WTC11 (cell line): ENCODE measurements around the gene PIGN. TPM values are rescaled to one million over a fixed set of nuclear protein-coding genes. Genes with fewer than 3 reads are reported as not detected.

Experiments used
- ATAC-seq: fragments of 200-7000 bp; cut with Tn5 transposase; 2 replicates; pipeline ENCODE4 v1.10.0; 2021; ENCODE audit warnings: mild to moderate bottlenecking, moderate library complexity
- CTCF ChIA-PET: fragments of 300-600 bp; sonication (Branson Sonifier 250); formaldehyde crosslinking; loops from one replicate; lab custom pipeline; 2021; ENCODE audit warnings: antibody characterized with exemption; lab: Charles Lee
- POLR2A ChIA-PET: fragments of 350-600 bp; sonication (Branson Sonifier 250); formaldehyde crosslinking; loops from one replicate; lab custom pipeline; 2021; ENCODE audit warnings: antibody characterized with exemption; lab: Charles Lee
- DNase-seq: peaks from one replicate; pipeline ENCODE4 v3.0.0; 2021; ENCODE audit warnings: low spot score
- H3K27ac Mint-ChIP-seq: 2 replicates; pipeline ENCODE4 v1.8.0; 2021; ENCODE audit warnings: mixed read lengths
- H3K27me3 Mint-ChIP-seq: 2 replicates; pipeline ENCODE4 v1.8.0; 2021; ENCODE audit warnings: low read depth, mild to moderate bottlenecking, moderate library complexity, mixed read lengths
- H3K36me3 Mint-ChIP-seq: 2 replicates; pipeline ENCODE4 v1.8.0; 2021; ENCODE audit warnings: mixed read lengths
- H3K4me1 Mint-ChIP-seq: 2 replicates; pipeline ENCODE4 v1.8.0; 2022; ENCODE audit warnings: mixed read lengths
- H3K4me3 Mint-ChIP-seq: 2 replicates; pipeline ENCODE4 v1.8.0; 2021; ENCODE audit warnings: mild to moderate bottlenecking, moderate library complexity, mixed read lengths
- H3K9me3 Mint-ChIP-seq: 2 replicates; pipeline ENCODE4 v1.8.0; 2021; ENCODE audit warnings: mixed read lengths
- AFF4 ChIP-seq: sonication (generic); formaldehyde crosslinking; IDR thresholded peaks from 2 replicates; pipeline ENCODE4 v1.8.1; 2023; ENCODE audit warnings: mild to moderate bottlenecking, missing genetic modification reagents, borderline replicate concordance
- CBFB ChIP-seq: sonication (generic); formaldehyde crosslinking; IDR thresholded peaks from 2 replicates; pipeline ENCODE4 v1.8.1; 2022; ENCODE audit warnings: mild to moderate bottlenecking, low read depth, missing genetic modification reagents
- CDX4 ChIP-seq: fragments of 250-450 bp; sonication (Bioruptor Pico); IDR thresholded peaks from 2 replicates; pipeline ENCODE4 v1.9.0; 2021; ENCODE audit warnings: moderate library complexity, mild to moderate bottlenecking, inconsistent platforms, borderline replicate concordance
- CREB1 ChIP-seq: sonication (generic); formaldehyde crosslinking; IDR thresholded peaks from 2 replicates; pipeline ENCODE4 v1.8.0; 2023; ENCODE audit warnings: mild to moderate bottlenecking, missing genetic modification reagents
- E2F4 ChIP-seq: sonication (generic); formaldehyde crosslinking; IDR thresholded peaks from 2 replicates; pipeline ENCODE4 v1.8.1; 2022; ENCODE audit warnings: low read depth, mild to moderate bottlenecking, moderate library complexity, missing genetic modification reagents, borderline replicate concordance
- ETV6 ChIP-seq: sonication (generic); formaldehyde crosslinking; IDR thresholded peaks from 2 replicates; pipeline ENCODE4 v1.8.1; 2022; ENCODE audit warnings: mild to moderate bottlenecking, missing genetic modification reagents
- FOXJ3 ChIP-seq: sonication (generic); formaldehyde crosslinking; IDR thresholded peaks from 2 replicates; pipeline ENCODE4 v1.9.0; 2021; ENCODE audit warnings: missing genetic modification reagents, mild to moderate bottlenecking, borderline replicate concordance
- JAZF1 ChIP-seq: fragments of 250-450 bp; sonication (Bioruptor Pico); IDR thresholded peaks from 2 replicates; pipeline ENCODE4 v1.9.0; 2021; ENCODE audit warnings: moderate library complexity, mild to moderate bottlenecking, inconsistent platforms
- JUN ChIP-seq: sonication (generic); formaldehyde crosslinking; IDR thresholded peaks from 2 replicates; pipeline ENCODE4 v1.8.0; 2023; ENCODE audit warnings: mild to moderate bottlenecking, missing genetic modification reagents
- MXD4 ChIP-seq: fragments of 250-450 bp; sonication (Bioruptor Pico); IDR thresholded peaks from 2 replicates; pipeline ENCODE4 v1.8.0; 2021; ENCODE audit warnings: mild to moderate bottlenecking, moderate library complexity, borderline replicate concordance
- MYBL2 ChIP-seq: sonication (generic); formaldehyde crosslinking; IDR thresholded peaks from 2 replicates; pipeline ENCODE4 v1.8.1; 2023; ENCODE audit warnings: mild to moderate bottlenecking, moderate library complexity, missing genetic modification reagents
- NFATC4 ChIP-seq: fragments of 250-450 bp; sonication (Bioruptor Pico); IDR thresholded peaks from 2 replicates; pipeline ENCODE4 v1.9.0; 2021; ENCODE audit warnings: mild to moderate bottlenecking
- NR1H2 ChIP-seq: sonication (generic); formaldehyde crosslinking; IDR thresholded peaks from 2 replicates; pipeline ENCODE4 v1.9.0; 2021; ENCODE audit warnings: mild to moderate bottlenecking, moderate library complexity, missing genetic modification reagents
- PRDM15 ChIP-seq: sonication (generic); formaldehyde crosslinking; IDR thresholded peaks from 2 replicates; pipeline ENCODE4 v1.8.0; 2022; ENCODE audit warnings: missing genetic modification reagents
- PREB ChIP-seq: sonication (generic); formaldehyde crosslinking; IDR thresholded peaks from 2 replicates; pipeline ENCODE4 v1.8.1; 2022; ENCODE audit warnings: mild to moderate bottlenecking, missing genetic modification reagents, moderate library complexity, borderline replicate concordance
- RELA ChIP-seq: sonication (generic); formaldehyde crosslinking; IDR thresholded peaks from 2 replicates; pipeline ENCODE4 v1.8.1; 2022; ENCODE audit warnings: missing genetic modification reagents, mild to moderate bottlenecking, borderline replicate concordance
- SP1 ChIP-seq: sonication (generic); formaldehyde crosslinking; conservative IDR thresholded peaks from 2 replicates; pipeline ENCODE4 v1.8.1; 2022; ENCODE audit warnings: missing genetic modification reagents
- TCF7 ChIP-seq: sonication (generic); formaldehyde crosslinking; IDR thresholded peaks from 2 replicates; pipeline ENCODE4 v1.8.0; 2022; ENCODE audit warnings: mild to moderate bottlenecking, low read depth, missing genetic modification reagents, moderate library complexity
- ZBTB21 ChIP-seq: sonication (generic); formaldehyde crosslinking; IDR thresholded peaks from 2 replicates; pipeline ENCODE4 v1.8.1; 2023; ENCODE audit warnings: mild to moderate bottlenecking, missing genetic modification reagents, borderline replicate concordance
- ZMAT4 ChIP-seq: fragments of 250-450 bp; sonication (Bioruptor Pico); IDR thresholded peaks from 2 replicates; pipeline ENCODE4 v1.9.0; 2021; ENCODE audit warnings: mild to moderate bottlenecking
- ZNF138 ChIP-seq: sonication (generic); formaldehyde crosslinking; conservative IDR thresholded peaks from 2 replicates; pipeline ENCODE4 v1.8.1; 2022; ENCODE audit warnings: mild to moderate bottlenecking, moderate library complexity, missing genetic modification reagents
- ZNF232 ChIP-seq: sonication (generic); formaldehyde crosslinking; IDR thresholded peaks from 2 replicates; pipeline ENCODE4 v1.8.0; 2022; ENCODE audit warnings: mild to moderate bottlenecking, missing genetic modification reagents
- ZNF263 ChIP-seq: sonication (generic); formaldehyde crosslinking; IDR thresholded peaks from 2 replicates; pipeline ENCODE4 v1.8.1; 2022; ENCODE audit warnings: low read depth, mild to moderate bottlenecking, moderate library complexity, missing genetic modification reagents
- ZNF423 ChIP-seq: fragments of 250-450 bp; sonication (Bioruptor Pico); IDR thresholded peaks from 2 replicates; pipeline ENCODE4 v2.1.2; 2022; ENCODE audit warnings: mild to moderate bottlenecking, moderate library complexity
- total RNA-seq: library from RNA; stranded (reverse); gene quantifications from 3 replicates; pipeline ENCODE4 v1.2.3, GENCODE V29; 2021

PIGN gene
- total RNA-seq, 1 experiment from 2014 or later, result 23.4 TPM

- TF ChIP-seq PRDM15 (CRISPR knock-in tag) (no peak), CDX4 (CRISPR knock-in tag) (no peak)
- TF ChIP-seq, all 79 proteins: peak for 0
Measured at GRCh38 chr18:62128157-62128556, 58.7 kb downstream of the PIGN start (continued).

- H3K4me1 Mint-ChIP-seq, result peaks cover 4% of the 10 kb centered on the region; the same call in 1 of the 2 replicates
- no peak for DNase-seq
- H3K36me3 Mint-ChIP-seq, result no peaks in the 10 kb centered on the region
- no peaks in the 10 kb centered on the region for H3K9me3 Mint-ChIP-seq
- ChIA-PET POLR2A (interaction anchor here (0.6 kb wide), 1 partner anchor 530 kb away, joined by 5 read pairs; no protein-coding TSS in a partner anchor), CTCF (interaction anchor here (0.6 kb wide), 1 partner anchor 839 kb away, joined by 3 read pairs; no protein-coding TSS in a partner anchor)
- no peak overlapping the region for H3K4me3 Mint-ChIP-seq
- no peak overlapping the region for H3K27ac Mint-ChIP-seq
- ATAC-seq, result no peak
- no peaks in the 10 kb centered on the region for H3K27me3 Mint-ChIP-seq
- no peak for TF ChIP-seq CREB1 (CRISPR knock-in tag)
- no peak for TF ChIP-seq RELA (CRISPR knock-in tag)
- no peak for TF ChIP-seq NFATC4
- no peak for TF ChIP-seq NR1H2 (CRISPR knock-in tag)
- TF ChIP-seq E2F4 (CRISPR knock-in tag), result no peak
- no peak for TF ChIP-seq ZNF138 (CRISPR knock-in tag)
- no peak for TF ChIP-seq CBFB
- no peak for TF ChIP-seq JUN
Measured at GRCh38 chr18:62126737-62127136, 60.1 kb downstream of the PIGN start.

- Mint-ChIP-seq H3K4me3 (no peak overlapping the region), H3K27ac (no peak overlapping the region), H3K27me3 (no peaks in the 10 kb centered on the region), H3K9me3 (no peaks in the 10 kb centered on the region), H3K4me1 (peaks cover 4% of the 10 kb centered on the region; the same call in 1 of the 2 replicates), H3K36me3 (no peaks in the 10 kb centered on the region)
- ChIA-PET CTCF (no interaction called here), POLR2A (no interaction called here)
- DNase-seq (no peak), ATAC-seq (no peak)
- TF ChIP-seq AFF4 (CRISPR knock-in tag), result no peak
- no peak for TF ChIP-seq MYBL2 (CRISPR knock-in tag)
- TF ChIP-seq ETV6 (CRISPR knock-in tag), result no peak
- no peak for TF ChIP-seq MXD4 (CRISPR knock-in tag)
- no peak for TF ChIP-seq JAZF1 (CRISPR knock-in tag)
- no peak for TF ChIP-seq SP1
- no peak for TF ChIP-seq FOXJ3 (CRISPR knock-in tag)
- TF ChIP-seq NR1H2 (CRISPR knock-in tag), result no peak
- TF ChIP-seq ZNF263, result no peak
- TF ChIP-seq ZNF232, result no peak
- TF ChIP-seq ZNF423 (CRISPR knock-in tag), result no peak
- no peak for TF ChIP-seq PREB
- no peak for TF ChIP-seq ZMAT4 (CRISPR knock-in tag)
- TF ChIP-seq TCF7 (CRISPR knock-in tag), result no peak
- no peak for TF ChIP-seq ZBTB21 (CRISPR knock-in tag)
- no peak for TF ChIP-seq NFATC4
Measured at GRCh38 chr18:62125702-62126101, 61.2 kb downstream of the PIGN start.
